OCI-LY3 (cell line): Measurements from ENCODE around the gene CFAP54.

ENCODE experiments used
- H2AFZ ChIP-seq: fragments of 200-600, 300-600 bp; shearing (Covaris generic); 2 replicates; pipeline ENCODE4 v1.6.0; 2014; ENCODE audit warnings: antibody characterized with exemption, low read depth, low read length
- H3K27ac ChIP-seq: fragments of 200-600, 300-600 bp; sonication (generic); 2 replicates; pipeline ENCODE4 v1.5.1; 2014; ENCODE audit warnings: mild to moderate bottlenecking, low read length, moderate library complexity, mixed read lengths
- H3K27me3 ChIP-seq: fragments of 200-600, 300-600 bp; sonication (generic); 2 replicates; pipeline ENCODE4 v1.6.1; 2014; ENCODE audit warnings: low read depth, low read length, mixed read lengths
- H3K36me3 ChIP-seq: fragments of 200-600, 300-600 bp; sonication (generic); replicated peaks from 2 replicates; pipeline ENCODE3; 2014; ENCODE audit warnings: low read depth, low read length, mixed read lengths
- H3K4me1 ChIP-seq: fragments of 300-600, 200-600 bp; sonication (generic); 2 replicates; pipeline ENCODE4 v1.6.1; 2014; ENCODE audit warnings: low read length, mixed read lengths
- H3K4me2 ChIP-seq: fragments of 200-600, 300-600 bp; sonication (generic); 2 replicates; pipeline ENCODE4 v1.6.1; 2014; ENCODE audit warnings: low read length, mixed read lengths
- H3K4me3 ChIP-seq: fragments of 300-600, 200-600 bp; sonication (generic); 2 replicates; pipeline ENCODE4 v1.5.1; 2014; ENCODE audit warnings: antibody characterized with exemption, mild to moderate bottlenecking, low read length, moderate library complexity
- H3K79me2 ChIP-seq: fragments of 300-600, 200-600 bp; shearing (Covaris generic); 2 replicates; pipeline ENCODE4 v1.6.1; 2014; ENCODE audit warnings: mild to moderate bottlenecking, low read length, mixed read lengths
- H3K9ac ChIP-seq: fragments of 300-600, 200-600 bp; shearing (Covaris generic); 2 replicates; pipeline ENCODE4 v1.6.0; 2014; ENCODE audit warnings: mild to moderate bottlenecking, low read length, moderate library complexity
- H3K9me3 ChIP-seq: fragments of 200-600, 300-600 bp; shearing (Covaris generic); 2 replicates; pipeline ENCODE4 v1.6.1; 2014; ENCODE audit warnings: low read length, mixed read lengths; ENCODE audit not compliant: insufficient read depth
- H4K20me1 ChIP-seq: fragments of 200-600, 300-600 bp; sonication (generic); 2 replicates; pipeline ENCODE4 v1.6.1; 2016; ENCODE audit warnings: low read length, mixed read lengths; ENCODE audit not compliant: insufficient read depth
- EZH2phosphoT487 ChIP-seq: fragments of 200-600 bp; shearing (Covaris generic); IDR thresholded peaks from 2 replicates; pipeline ENCODE4 v1.6.1; 2018; ENCODE audit warnings: antibody characterized with exemption, mixed run types, low read depth
- TF ChIP-seq, protein P1 (sequence below): fragments of 200-600, 300-600 bp; sonication (generic); IDR thresholded peaks from 2 replicates; pipeline ENCODE4 v1.5.1; 2014; ENCODE audit warnings: antibody characterized with exemption, low read length, low read depth

The CFAP54 gene

DNA sequence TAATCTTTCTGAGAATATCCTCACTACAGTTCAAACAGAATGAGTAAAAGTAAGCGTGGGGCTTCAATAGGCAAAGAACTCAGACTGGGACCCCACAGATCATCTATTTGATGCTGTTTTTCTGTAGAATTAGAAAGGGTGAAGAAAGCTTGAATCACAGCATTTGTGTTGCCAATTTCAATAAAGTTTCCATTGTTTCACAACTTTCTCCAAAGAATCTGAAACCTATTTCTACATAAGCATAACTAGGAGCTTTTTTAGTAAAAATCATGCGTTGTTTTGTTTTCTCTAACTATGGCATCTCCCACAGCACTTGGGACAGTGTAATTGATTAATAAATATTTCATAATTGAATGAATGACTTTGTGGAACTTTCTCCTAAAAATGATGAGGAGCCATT, 401.0 kb downstream of the CFAP54 start:
- no peak overlapping the region for H3K9ac ChIP-seq

GRCh38 chr12:96892104-96892503, 402.7 kb downstream of the CFAP54 start:
- Histone ChIP-seq H3K4me1 (no peaks in the 10 kb centered on the region), H3K9ac (no peak overlapping the region), H4K20me1 (no peaks in the 10 kb centered on the region), H3K36me3 (no peaks in the 10 kb centered on the region), H3K4me2 (no peak overlapping the region), H2AFZ (no peak overlapping the region), H3K79me2 (no peaks in the 10 kb centered on the region), H3K27ac (no peak overlapping the region), H3K9me3 (no peaks in the 10 kb centered on the region), H3K27me3 (0 out of 2 replicates have a peak, but pooled peaks cover 4% of the 10 kb centered on the region), H3K4me3 (no peak overlapping the region)
- TF ChIP-seq, protein P1, sequence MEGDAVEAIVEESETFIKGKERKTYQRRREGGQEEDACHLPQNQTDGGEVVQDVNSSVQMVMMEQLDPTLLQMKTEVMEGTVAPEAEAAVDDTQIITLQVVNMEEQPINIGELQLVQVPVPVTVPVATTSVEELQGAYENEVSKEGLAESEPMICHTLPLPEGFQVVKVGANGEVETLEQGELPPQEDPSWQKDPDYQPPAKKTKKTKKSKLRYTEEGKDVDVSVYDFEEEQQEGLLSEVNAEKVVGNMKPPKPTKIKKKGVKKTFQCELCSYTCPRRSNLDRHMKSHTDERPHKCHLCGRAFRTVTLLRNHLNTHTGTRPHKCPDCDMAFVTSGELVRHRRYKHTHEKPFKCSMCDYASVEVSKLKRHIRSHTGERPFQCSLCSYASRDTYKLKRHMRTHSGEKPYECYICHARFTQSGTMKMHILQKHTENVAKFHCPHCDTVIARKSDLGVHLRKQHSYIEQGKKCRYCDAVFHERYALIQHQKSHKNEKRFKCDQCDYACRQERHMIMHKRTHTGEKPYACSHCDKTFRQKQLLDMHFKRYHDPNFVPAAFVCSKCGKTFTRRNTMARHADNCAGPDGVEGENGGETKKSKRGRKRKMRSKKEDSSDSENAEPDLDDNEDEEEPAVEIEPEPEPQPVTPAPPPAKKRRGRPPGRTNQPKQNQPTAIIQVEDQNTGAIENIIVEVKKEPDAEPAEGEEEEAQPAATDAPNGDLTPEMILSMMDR: no peak
- TF ChIP-seq EZH2phosphoT487: no peak

More for the DNA sequence above, 401.0 kb downstream of the CFAP54 start:
- no peaks in the 10 kb centered on the region for H3K4me1 ChIP-seq
- H3K27ac ChIP-seq: no peak overlapping the region
- H3K27me3 ChIP-seq: 0 out of 2 replicates have a peak, but pooled peaks cover 4% of the 10 kb centered on the region
- TF ChIP-seq, protein P1: no peak
- no peak overlapping the region for H3K4me3 ChIP-seq
- H3K9me3 ChIP-seq: no peaks in the 10 kb centered on the region
- H3K79me2 ChIP-seq: no peaks in the 10 kb centered on the region
- H2AFZ ChIP-seq: no peak overlapping the region
- H3K36me3 ChIP-seq: no peaks in the 10 kb centered on the region
- no peaks in the 10 kb centered on the region for H4K20me1 ChIP-seq
- no peak overlapping the region for H3K4me2 ChIP-seq

GRCh38 chr12:96897421-96897820, 408.0 kb downstream of the CFAP54 start:
- Histone ChIP-seq H3K4me1 (no peaks in the 10 kb centered on the region), H3K27me3 (no peaks in the 10 kb centered on the region), H3K4me2 (no peak overlapping the region), H3K79me2 (no peaks in the 10 kb centered on the region), H3K9ac (no peak overlapping the region), H3K9me3 (no peaks in the 10 kb centered on the region), H3K36me3 (no peaks in the 10 kb centered on the region), H4K20me1 (no peaks in the 10 kb centered on the region), H3K27ac (no peak overlapping the region), H2AFZ (no peak overlapping the region), H3K4me3 (no peak overlapping the region)
- TF ChIP-seq, protein P1: no peak
- TF ChIP-seq EZH2phosphoT487: no peak

DNA sequence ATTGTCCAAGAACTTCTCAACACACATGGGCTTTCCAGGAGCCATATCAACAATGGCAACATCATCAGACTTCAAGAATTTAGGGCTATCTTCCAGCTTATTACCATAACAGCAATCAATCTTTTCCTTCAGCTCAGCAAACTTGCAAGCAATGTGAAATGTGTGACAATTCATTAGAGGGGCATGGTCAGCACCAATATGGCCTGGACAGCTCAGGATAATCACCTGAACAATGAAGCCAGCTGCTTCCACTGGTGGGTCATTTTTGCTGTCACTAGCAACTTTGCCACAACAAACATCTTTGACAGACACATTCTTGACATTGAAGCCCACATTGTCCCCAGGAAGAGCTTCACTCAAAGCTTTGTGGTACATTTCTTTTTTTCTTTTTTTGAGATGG, 411.8 kb downstream of the CFAP54 start:
- no peaks in the 10 kb centered on the region for H3K27me3 ChIP-seq
- TF ChIP-seq, protein P1: no peak
- no peak for TF ChIP-seq EZH2phosphoT487
- H2AFZ ChIP-seq: no peak overlapping the region
- H3K9me3 ChIP-seq: no peaks in the 10 kb centered on the region
- no peaks in the 10 kb centered on the region for H3K36me3 ChIP-seq
- H3K4me3 ChIP-seq: no peak overlapping the region
- H3K4me2 ChIP-seq: no peak overlapping the region
- no peak overlapping the region for H3K9ac ChIP-seq
- H4K20me1 ChIP-seq: no peaks in the 10 kb centered on the region
- H3K4me1 ChIP-seq: peaks cover 2% of the 10 kb centered on the region
- no peaks in the 10 kb centered on the region for H3K79me2 ChIP-seq
- H3K27ac ChIP-seq: no peak overlapping the region
